NCI-H2081 (cell line): ENCODE data around the gene CLTA.
A peak's percentile ranks its signal among the peaks of the same experiment; 100 is the strongest.
"Not testable (repeated sequence)": the region's sequence is repeated elsewhere in the genome, so short reads cannot be mapped to it uniquely, and the experiment has no call there.

Experiments used
- DNase-seq, 2 experiments: peaks; one replicate each; lab custom pipeline; 2025; lab: John Stamatoyannopoulos, UW

CLTA gene

GRCh38 chr9:36158122-36158521 lies 32.6 kb upstream of the CLTA start:
- DNase-seq = no peak

GRCh38 chr9:36158917-36159316 lies 31.8 kb upstream of the CLTA start:
- DNase-seq = no peak

GRCh38 chr9:36159509-36159908 lies 31.2 kb upstream of the CLTA start:
- not testable (repeated sequence) for DNase-seq

GRCh38 chr9:36160126-36160525 lies 30.6 kb upstream of the CLTA start:
- DNase-seq = not testable (repeated sequence)

- no peak for DNase-seq
Observed at GRCh38 chr9:36161187-36161586, 29.5 kb upstream of the CLTA start.

- no peak for DNase-seq
Observed at GRCh38 chr9:36162211-36162738, 28.4 kb upstream of the CLTA start.

- no peak for DNase-seq
Observed at GRCh38 chr9:36163049-36163785, 27.5 kb upstream of the CLTA start.

- no peak for DNase-seq
Observed at GRCh38 chr9:36163786-36164170, 26.9 kb upstream of the CLTA start.

GRCh38 chr9:36164372-36164771 lies 26.3 kb upstream of the CLTA start:
- DNase-seq = no peak

GRCh38 chr9:36164989-36165388 lies 25.7 kb upstream of the CLTA start:
- no peak for DNase-seq

- no peak for DNase-seq
Observed at GRCh38 chr9:36165826-36166167, 24.9 kb upstream of the CLTA start.

- peak; percentile 74 to 77 for DNase-seq
Observed at GRCh38 chr9:36166168-36166927, 24.4 kb upstream of the CLTA start.

GRCh38 chr9:36169166-36169565 lies 21.6 kb upstream of the CLTA start, which contains the start of gene CCIN:
Gene CCIN (plus strand): TSS chr9:36169388. CDS start chr9:36169503, 115 bp downstream.
- DNase-seq = no peak

GRCh38 chr9:36169708-36170107 lies 21.0 kb upstream of the CLTA start:
- DNase-seq = no peak

GRCh38 chr9:36170531-36170930 lies 20.2 kb upstream of the CLTA start:
- DNase-seq = no peak

GRCh38 chr9:36173861-36174260 lies 16.9 kb upstream of the CLTA start:
- DNase-seq = no peak

GRCh38 chr9:36174271-36174670 lies 16.4 kb upstream of the CLTA start:
- DNase-seq = no peak

GRCh38 chr9:36174731-36175130 lies 16.0 kb upstream of the CLTA start:
- DNase-seq = no peak

GRCh38 chr9:36175209-36175608 lies 15.5 kb upstream of the CLTA start:
- not testable (repeated sequence) for DNase-seq

GRCh38 chr9:36176496-36176895 lies 14.2 kb upstream of the CLTA start:
- not testable (repeated sequence) for DNase-seq

GRCh38 chr9:36177571-36177970 lies 13.2 kb upstream of the CLTA start:
- DNase-seq = no peak

GRCh38 chr9:36180243-36180642 lies 10.5 kb upstream of the CLTA start:
- DNase-seq = not testable (repeated sequence)

- DNase-seq = no peak
Observed at GRCh38 chr9:36187414-36187813, 3.3 kb upstream of the CLTA start.
